HCT116 (cell line): ENCODE measurements around the gene SNX20. TPM values are rescaled to one million over a fixed set of nuclear protein-coding genes. Genes with fewer than 3 reads are reported as not detected.

Source experiments
- ATAC-seq: fragments of 200-7000 bp; cut with Tn5 transposase; 2 replicates; pipeline ENCODE4 v1.9.1; 2020; ENCODE audit warnings: mild to moderate bottlenecking, moderate library complexity
- BruUV-seq: library from RNA; stranded (reverse); fragments of 400-500 nt; replicated peaks from 2 replicates; lab custom pipeline; 2021; lab: Mats Ljungman, UMichigan
- CTCF ChIA-PET: fragments of 300-600 bp; sonication (Branson Sonifier 250); formaldehyde crosslinking; loops from one replicate; lab custom pipeline; 2021; ENCODE audit warnings: antibody characterized with exemption; lab: Charles Lee
- POLR2A ChIA-PET: fragments of 300-600, 350-600 bp; sonication (Branson Sonifier 250); formaldehyde crosslinking; loops from one replicate; lab custom pipeline; 2021; ENCODE audit warnings: antibody characterized with exemption; lab: Charles Lee
- RAD21 ChIA-PET, 2 experiments: fragments of 300-600 bp; sonication (Branson Sonifier 250); formaldehyde crosslinking; loops; one replicate each; lab custom pipeline; 2023; ENCODE audit warnings: low total read pairs in 2 of 2; ENCODE audit not compliant: uncharacterized antibody in 2 of 2, unreplicated experiment in 2 of 2, low non-redundant PET in 1 of 2; lab: Charles Lee
- DNase-seq: peaks from one replicate; pipeline ENCODE4 v3.0.0-alpha.2; 2010; ENCODE audit warnings: low read depth, low spot score
- H2AFZ ChIP-seq: fragments of 200-600 bp; shearing (Covaris generic), sonication (generic); 2 replicates; pipeline ENCODE4 v1.6.1; 2017; ENCODE audit warnings: low read depth, mixed run types, mixed read lengths, antibody characterized with exemption, low read length; ENCODE audit not compliant: poor library complexity, severe bottlenecking
- H3K27ac ChIP-seq: 2 replicates; pipeline ENCODE4 v1.5.1; 2012; ENCODE audit warnings: low read depth, low read length
- H3K27me3 ChIP-seq: fragments of 200-600 bp; sonication (generic); 2 replicates; pipeline ENCODE4 v1.6.1; 2016; ENCODE audit warnings: mixed run types, low read length, mixed read lengths; ENCODE audit not compliant: insufficient read depth
- H3K36me3 ChIP-seq, 2 experiments: fragments of 200-500 bp in 1 of 2; fragments of 200-600 bp in 1 of 2; sonication (Bioruptor generic) in 1 of 2; sonication (generic) in 1 of 2; 2 replicates each; pipeline versions ENCODE4 v1.5.1 to v1.6.1; 2014 to 2016; ENCODE audit warnings: low read length in 2 of 2, inconsistent platforms in 1 of 2, mixed read lengths in 1 of 2, mixed run types in 1 of 2; ENCODE audit not compliant: insufficient read depth in 2 of 2, control insufficient read depth in 1 of 2
- H3K4me1 ChIP-seq, 2 experiments: fragments of 200-600 bp in 1 of 2; sonication (generic) in 1 of 2; 2 replicates each; pipeline versions ENCODE4 v1.5.1 to v1.6.1; 2012 to 2017; ENCODE audit warnings: low read length in 2 of 2, inconsistent platforms in 1 of 2, mild to moderate bottlenecking in 1 of 2, mixed read lengths in 1 of 2, mixed run types in 1 of 2, moderate library complexity in 1 of 2; ENCODE audit not compliant: insufficient read depth in 2 of 2, control insufficient read depth in 1 of 2
- H3K4me2 ChIP-seq: fragments of 200-600 bp; sonication (generic); 2 replicates; pipeline ENCODE4 v1.6.1; 2017; ENCODE audit warnings: mixed run types, low read length, mixed read lengths
- H3K4me3 ChIP-seq, 2 experiments: fragments of 200-600 bp in 1 of 2; sonication (generic) in 1 of 2; replicated peaks in 1 of 2; 2 replicates each; pipeline ENCODE4 v1.5.1; 2011 to 2016; ENCODE audit warnings: low read length in 2 of 2, control low read depth in 1 of 2, low read depth in 1 of 2, mild to moderate bottlenecking in 1 of 2, mixed read lengths in 1 of 2, mixed run types in 1 of 2
- H3K79me2 ChIP-seq: fragments of 200-600 bp; sonication (generic); 2 replicates; pipeline ENCODE4 v1.6.1; 2017; ENCODE audit warnings: mild to moderate bottlenecking, mixed run types, low read length, moderate library complexity, mixed read lengths; ENCODE audit not compliant: insufficient read depth
- H3K9ac ChIP-seq: fragments of 200-600 bp; sonication (generic); 2 replicates; pipeline ENCODE4 v1.6.1; 2016; ENCODE audit warnings: low read length, mixed read lengths
- H3K9me2 ChIP-seq: fragments of 200-600 bp; sonication (generic), shearing (Covaris generic); 2 replicates; pipeline ENCODE4 v1.6.1; 2017; ENCODE audit warnings: mixed run types, mild to moderate bottlenecking, moderate library complexity; ENCODE audit not compliant: insufficient read depth
- H3K9me3 ChIP-seq, 2 experiments: fragments of 200-500 bp in 1 of 2; fragments of 200-600 bp in 1 of 2; sonication (Bioruptor generic) in 1 of 2; sonication (generic) in 1 of 2; 2 replicates each; pipeline ENCODE4 v1.6.1; 2014 to 2017; ENCODE audit warnings: low read length in 2 of 2, mixed read lengths in 2 of 2, inconsistent platforms in 1 of 2, low read depth in 1 of 2, mild to moderate bottlenecking in 1 of 2, mixed run types in 1 of 2, moderate library complexity in 1 of 2; ENCODE audit not compliant: control insufficient read depth in 1 of 2, insufficient read depth in 1 of 2
- H4K20me1 ChIP-seq: fragments of 200-600 bp; sonication (generic), shearing (Covaris generic); 2 replicates; pipeline ENCODE4 v1.6.1; 2017; ENCODE audit warnings: mixed run types, mild to moderate bottlenecking, moderate library complexity; ENCODE audit not compliant: insufficient read depth
- ATF3 ChIP-seq: IDR thresholded peaks from 2 replicates; pipeline ENCODE4 v1.6.1; 2012
- CEBPB ChIP-seq: IDR thresholded peaks from 2 replicates; pipeline ENCODE4 v1.6.1; 2012; ENCODE audit warnings: low read depth
- ELF1 ChIP-seq: IDR thresholded peaks from 2 replicates; pipeline ENCODE4 v1.6.1; 2012; ENCODE audit warnings: low read depth, borderline replicate concordance
- SIN3A ChIP-seq: IDR thresholded peaks from 2 replicates; pipeline ENCODE4 v1.6.1; 2012; ENCODE audit warnings: low read depth
- SP1 ChIP-seq: IDR thresholded peaks from 2 replicates; pipeline ENCODE4 v1.6.1; 2012; ENCODE audit warnings: low read depth
- TCF7L2 ChIP-seq: IDR thresholded peaks from 2 replicates; pipeline ENCODE4 v1.7.0; 2011; ENCODE audit warnings: borderline replicate concordance, inconsistent platforms; ENCODE audit not compliant: insufficient read depth, insufficient read length; ENCODE audit errors: extremely low read depth
- intact Hi-C: fragments of 100-400 bp; cut with micrococcal nuclease; formaldehyde crosslinking; loops from 2 replicates; pipeline ENCODE4 v1.10.0; 2022
- total RNA-seq: library from RNA; stranded (reverse); gene quantifications from one replicate; pipeline ENCODE4 v1.2.1, GENCODE V29; 2021; ENCODE audit not compliant: unreplicated experiment

The SNX20 gene
- total RNA-seq, 1 experiment from 2014 or later = 0.07 TPM

GRCh38 chr16:50685462-50686063 is 4.5 kb upstream of the SNX20 start:
- H3K4me1 ChIP-seq = no peaks in the 10 kb centered on the region
- ChIA-PET CTCF (no interaction called here), RAD21 (no interaction called here), POLR2A (no interaction called here)
- no peaks in the 10 kb centered on the region for H3K79me2 ChIP-seq
- no peaks in the 10 kb centered on the region for H4K20me1 ChIP-seq
- ATAC-seq (no peak), DNase-seq (no peak)
- no TSS peak for BruUV-seq
- H2AFZ ChIP-seq = no peak overlapping the region
- H3K4me2 ChIP-seq = no peak overlapping the region
- no peak overlapping the region for H3K27ac ChIP-seq
- H3K9me3 ChIP-seq = no peaks in the 10 kb centered on the region
- no peaks in the 10 kb centered on the region for H3K9me2 ChIP-seq
- no peaks in the 10 kb centered on the region for H3K36me3 ChIP-seq
- TF ChIP-seq CEBPB (no peak), SIN3A (no peak), ELF1 (no peak)
- no peaks in the 10 kb centered on the region for H3K27me3 ChIP-seq
- H3K9ac ChIP-seq = no peak overlapping the region
- intact Hi-C loops = no loop called here
- H3K4me3 ChIP-seq = no peak overlapping the region

DNA sequence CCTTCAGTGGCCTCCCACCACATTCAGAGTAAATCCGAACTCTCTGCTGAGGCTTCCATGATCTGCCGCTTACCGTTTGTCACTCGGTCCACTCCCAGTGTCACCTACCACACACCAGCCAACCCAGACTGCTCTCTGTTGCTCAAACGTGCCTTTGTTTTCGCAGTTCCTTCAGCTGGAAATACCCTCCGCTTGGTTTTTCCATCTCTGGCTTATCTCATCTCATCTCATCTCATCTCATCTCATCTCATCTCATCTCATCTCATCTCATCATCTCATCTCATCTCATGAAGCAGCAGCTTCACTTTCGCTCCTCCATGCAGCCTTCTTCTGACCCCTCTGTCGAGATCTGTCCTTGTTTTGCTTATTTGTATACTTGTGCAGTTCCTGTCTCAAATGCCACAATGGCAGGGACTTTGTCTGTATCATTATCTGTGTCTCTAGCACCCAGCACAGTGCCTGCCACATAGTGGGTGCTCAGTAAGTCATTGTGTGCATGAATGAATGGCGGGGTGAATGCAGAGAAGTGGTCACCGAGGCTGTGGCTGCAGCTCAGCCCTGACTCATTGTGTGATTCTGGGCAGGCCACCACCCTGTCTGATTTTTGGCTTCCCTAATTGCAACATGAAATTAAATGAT is 3.8 kb upstream of the SNX20 start:
- DNase-seq (no peak), ATAC-seq (no peak)
- no peaks in the 10 kb centered on the region for H4K20me1 ChIP-seq
- BruUV-seq = no TSS peak
- TF ChIP-seq TCF7L2 = no peak
- TF ChIP-seq SP1 = no peak
- no peak for TF ChIP-seq ATF3
- H3K4me3 ChIP-seq = no peak overlapping the region
- no peak overlapping the region for H3K27ac ChIP-seq
- no peaks in the 10 kb centered on the region for H3K27me3 ChIP-seq
- no peaks in the 10 kb centered on the region for H3K79me2 ChIP-seq
- no peak overlapping the region for H2AFZ ChIP-seq
- ChIA-PET RAD21 (no interaction called here), POLR2A (no interaction called here), CTCF (no interaction called here)
- no peaks in the 10 kb centered on the region for H3K36me3 ChIP-seq
- H3K9me2 ChIP-seq = no peaks in the 10 kb centered on the region
- intact Hi-C loops = no loop called here
- H3K4me1 ChIP-seq = no peaks in the 10 kb centered on the region
- H3K4me2 ChIP-seq = no peak overlapping the region
- no peaks in the 10 kb centered on the region for H3K9me3 ChIP-seq
- H3K9ac ChIP-seq = no peak overlapping the region
